Endothelial cell of coronary artery (primary cell): ENCODE data around the gene SFTPA1. TPM values are rescaled to one million over a fixed set of nuclear protein-coding genes. Genes with fewer than 3 reads are reported as not detected.

Source experiments
- total RNA-seq: library from RNA; depleted of rRNA; stranded (reverse); fragments of >200 nt; gene quantifications from 2 replicates; pipeline ENCODE4 v1.2.3, GENCODE V29; 2014

SFTPA1 gene
- not detected in 2 replicates for total RNA-seq

GRCh38 chr10:79610601-79611191 lies at the start of gene SFTPA1:
Gene SFTPA1 (plus strand): TSS chr10:79610939. CDS start chr10:79611826, 887 bp downstream.

Other genes starting within 250 kb of the SFTPA1 start
- 2.8 and 4.9 TPM in 2 replicates for gene ZCCHC24, start 165.3 kb upstream of the SFTPA1 start, total RNA-seq
- gene EIF5AL1, start 98.4 kb upstream of the SFTPA1 start, total RNA-seq = 0.38 and 0.45 TPM in 2 replicates
- gene SFTPA2, start 50.5 kb upstream of the SFTPA1 start, total RNA-seq = not detected in 2 replicates
- 0.09 TPM in 2 replicates for gene NUTM2B, start 92.3 kb downstream of the SFTPA1 start, total RNA-seq
- gene NUTM2E, start 215.8 kb downstream of the SFTPA1 start, total RNA-seq = 0.09 TPM in 1 of 2 replicates, not detected in the other